Prostate gland (tissue), 2 donors: Measurements from ENCODE around the gene SUMF1. TPM values are rescaled to one million over a fixed set of nuclear protein-coding genes. Genes with fewer than 3 reads are reported as not detected.

ENCODE experiments used
- DNase-seq: peaks from one replicate; pipeline ENCODE4 v3.0.0-alpha.2; 2019; ENCODE audit warnings: low spot score
- H3K27ac ChIP-seq, 2 donors: fragments of 200-600 bp; sonication (generic); 2 replicates each; pipeline ENCODE4 v1.5.1; 2017 to 2019
- H3K27me3 ChIP-seq: fragments of 200-600 bp; sonication (generic); replicated peaks from 2 replicates; pipeline ENCODE4 v1.5.1; 2019; ENCODE audit not compliant: insufficient read depth
- H3K36me3 ChIP-seq, 2 donors: fragments of 200-600 bp; sonication (generic); 1 replicate in 1 of 2; 2 replicates in 1 of 2; pipeline versions ENCODE4 v1.5.1 to v1.8.1; 2017 to 2019
- H3K4me1 ChIP-seq: fragments of 200-600 bp; sonication (generic); replicated peaks from 2 replicates; pipeline ENCODE4 v1.5.1; 2019
- H3K4me3 ChIP-seq, 2 donors: fragments of 200-600 bp; sonication (generic); 2 replicates each; pipeline ENCODE4 v1.5.1; 2017 to 2019
- H3K9me3 ChIP-seq: fragments of 200-600 bp; sonication (generic); 2 replicates; pipeline ENCODE4 v1.5.1; 2017
- POLR2A ChIP-seq: fragments of 450-650 bp; IDR thresholded peaks from one replicate; pipeline ENCODE4 v1.6.1; 2016; ENCODE audit warnings: antibody characterized with exemption, mild to moderate bottlenecking
- POLR2AphosphoS5 ChIP-seq: sonication (generic); formaldehyde crosslinking; IDR thresholded peaks from one replicate; pipeline ENCODE4 v1.6.1; 2017; ENCODE audit warnings: antibody characterized with exemption
- WGBS: methylation state at CpG from one replicate; pipeline ENCODE4 v1.1.5; 2018; 5-methylcytosine and 5-hydroxymethylcytosine counted together
- intact Hi-C: fragments of 100-400 bp; cut with DNase I; formaldehyde crosslinking; loops from one replicate; pipeline ENCODE4 v1.14.2; 2022
- total RNA-seq, 2 donors: library from RNA; depleted of rRNA; stranded (reverse); fragments of >200 nt; gene quantifications; one replicate each; pipeline ENCODE4 v1.1.0, GENCODE V29; 2016
- TF ChIP-seq, protein P1 (sequence below), 4 experiments: fragments of 200-600 bp in 2 of 4; fragments of 450-650 bp in 2 of 4; sonication (generic) in 2 of 4; IDR thresholded peaks; 1 replicate in 3 of 4; 2 replicates in 1 of 4; pipeline ENCODE4 v1.5.1; 2016 to 2019; ENCODE audit warnings: antibody characterized with exemption in 4 of 4, mild to moderate bottlenecking in 2 of 4, moderate library complexity in 2 of 4

Gene SUMF1
- total RNA-seq, 2 donors from 2014 or later: 58.5 to 59.1 TPM

DNA sequence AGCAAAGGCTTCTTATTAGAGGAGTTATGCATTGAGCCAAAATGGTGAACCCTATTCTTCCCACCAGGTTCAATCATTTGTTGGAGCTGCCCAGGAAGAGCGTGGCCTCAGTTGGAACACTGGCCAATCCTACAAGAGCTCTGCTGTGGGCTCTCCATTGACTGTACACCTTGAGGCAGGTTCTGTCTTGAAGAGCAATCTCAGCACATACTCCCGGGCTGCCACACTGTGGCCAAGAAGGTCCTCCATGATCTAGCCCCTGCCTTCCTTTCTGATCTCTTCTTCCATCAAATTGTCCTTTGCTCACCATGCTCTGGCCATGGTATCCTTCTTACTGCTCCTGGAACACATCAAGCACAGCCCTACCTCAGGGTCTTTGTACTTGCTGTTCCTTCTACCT, 5.7 kb upstream of the SUMF1 start:
- H3K9me3 ChIP-seq: no peaks in the 10 kb centered on the region
- H3K4me3 ChIP-seq: no peak overlapping the region
- DNase-seq: no peak
- H3K27ac ChIP-seq: no peak overlapping the region
- H3K27me3 ChIP-seq: no peaks in the 10 kb centered on the region
- H3K36me3 ChIP-seq: no peaks in the 10 kb centered on the region
- H3K4me1 ChIP-seq: no peaks in the 10 kb centered on the region
- TF ChIP-seq, protein P1, sequence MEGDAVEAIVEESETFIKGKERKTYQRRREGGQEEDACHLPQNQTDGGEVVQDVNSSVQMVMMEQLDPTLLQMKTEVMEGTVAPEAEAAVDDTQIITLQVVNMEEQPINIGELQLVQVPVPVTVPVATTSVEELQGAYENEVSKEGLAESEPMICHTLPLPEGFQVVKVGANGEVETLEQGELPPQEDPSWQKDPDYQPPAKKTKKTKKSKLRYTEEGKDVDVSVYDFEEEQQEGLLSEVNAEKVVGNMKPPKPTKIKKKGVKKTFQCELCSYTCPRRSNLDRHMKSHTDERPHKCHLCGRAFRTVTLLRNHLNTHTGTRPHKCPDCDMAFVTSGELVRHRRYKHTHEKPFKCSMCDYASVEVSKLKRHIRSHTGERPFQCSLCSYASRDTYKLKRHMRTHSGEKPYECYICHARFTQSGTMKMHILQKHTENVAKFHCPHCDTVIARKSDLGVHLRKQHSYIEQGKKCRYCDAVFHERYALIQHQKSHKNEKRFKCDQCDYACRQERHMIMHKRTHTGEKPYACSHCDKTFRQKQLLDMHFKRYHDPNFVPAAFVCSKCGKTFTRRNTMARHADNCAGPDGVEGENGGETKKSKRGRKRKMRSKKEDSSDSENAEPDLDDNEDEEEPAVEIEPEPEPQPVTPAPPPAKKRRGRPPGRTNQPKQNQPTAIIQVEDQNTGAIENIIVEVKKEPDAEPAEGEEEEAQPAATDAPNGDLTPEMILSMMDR (IDR thresholded peaks at IDR 0.05): no peak
- no peak for TF ChIP-seq POLR2AphosphoS5
- no peak for TF ChIP-seq POLR2A
- intact Hi-C loops: no loop called here
- 100% methylated on average over 2 of the region's 2 CpGs for WGBS

DNA sequence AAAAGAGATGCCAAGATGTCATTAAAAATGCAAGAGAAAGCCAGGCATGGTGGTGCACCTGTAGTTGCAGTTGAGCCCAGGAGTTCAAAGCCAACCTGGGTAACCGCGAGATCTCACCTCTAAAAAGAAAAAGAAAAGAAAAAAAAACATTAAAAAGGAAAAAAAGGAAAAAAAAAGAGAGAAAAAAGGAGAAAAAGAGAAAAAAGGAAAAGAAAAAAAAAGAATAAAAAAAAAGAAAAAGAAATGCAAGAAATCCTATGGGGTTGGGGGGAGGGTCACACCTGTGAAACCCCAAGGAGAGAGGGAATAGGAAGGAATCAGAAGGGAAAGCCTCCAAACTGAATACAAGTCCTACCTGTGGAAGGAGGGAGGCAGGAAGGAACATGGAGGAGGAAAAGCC, 5.2 kb upstream of the SUMF1 start:
- 92% methylated on average over 2 of the region's 2 CpGs for WGBS
- H3K4me3 ChIP-seq: no peak overlapping the region
- no peaks in the 10 kb centered on the region for H3K9me3 ChIP-seq
- intact Hi-C loops: no loop called here
- no peaks in the 10 kb centered on the region for H3K4me1 ChIP-seq
- TF ChIP-seq POLR2A: no peak
- TF ChIP-seq, protein P1 (IDR thresholded peaks at IDR 0.05): no peak
- no peak for TF ChIP-seq POLR2AphosphoS5
- no peak overlapping the region for H3K27ac ChIP-seq
- H3K36me3 ChIP-seq: no peaks in the 10 kb centered on the region
- no peak for DNase-seq
- no peaks in the 10 kb centered on the region for H3K27me3 ChIP-seq

DNA sequence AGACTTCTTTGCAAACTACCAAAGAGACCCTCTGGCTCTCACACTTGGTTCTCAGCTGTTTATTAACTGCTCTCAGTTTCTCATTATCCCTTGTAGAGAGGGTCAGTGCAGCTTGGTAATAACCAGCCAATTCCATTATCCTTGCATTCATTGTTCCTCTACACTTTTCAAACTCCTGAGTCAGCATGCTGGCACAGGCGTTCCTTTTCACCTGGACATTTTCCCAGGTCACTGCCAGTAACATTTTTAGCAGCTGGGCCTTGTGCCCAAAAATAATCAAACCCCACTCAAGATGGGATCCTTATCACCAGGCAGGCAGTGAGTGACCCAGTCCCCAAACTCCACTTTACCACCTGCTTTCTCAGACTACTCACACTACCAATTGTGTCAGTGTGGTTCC, 4.8 kb upstream of the SUMF1 start:
- WGBS: 22% methylated on average over 1 of the region's 1 CpG
- no peak for TF ChIP-seq POLR2AphosphoS5
- no peak for TF ChIP-seq POLR2A
- TF ChIP-seq, protein P1 (IDR thresholded peaks at IDR 0.05): no peak
- no peak overlapping the region for H3K27ac ChIP-seq
- H3K4me3 ChIP-seq: no peak overlapping the region
- no peaks in the 10 kb centered on the region for H3K9me3 ChIP-seq
- no peaks in the 10 kb centered on the region for H3K36me3 ChIP-seq
- no peak for DNase-seq
- intact Hi-C loops: no loop called here
- H3K27me3 ChIP-seq: no peaks in the 10 kb centered on the region
- H3K4me1 ChIP-seq: no peaks in the 10 kb centered on the region

DNA sequence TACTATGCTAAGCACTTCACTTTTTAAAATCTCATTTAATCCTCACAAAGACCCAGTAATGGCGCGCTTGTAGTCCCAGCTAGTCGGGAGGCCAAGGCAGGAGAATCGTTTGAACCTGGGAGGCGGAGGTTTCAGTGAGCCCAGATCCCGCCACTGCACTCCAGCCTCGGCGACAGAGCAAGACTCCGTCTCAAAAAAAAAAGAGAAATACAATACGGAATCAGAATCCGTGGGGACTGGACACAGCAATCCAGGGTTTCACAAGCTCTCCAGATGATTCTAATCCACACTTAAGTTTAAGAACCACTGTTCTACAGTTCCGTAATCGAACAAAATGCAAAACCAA, 426 bp upstream of the SUMF1 start:
- Histone ChIP-seq H3K36me3 (no peaks in the 10 kb centered on the region), H3K4me1 (no peaks in the 10 kb centered on the region), H3K4me3 (peak overlapping the region; percentile 85 to 88), H3K9me3 (no peaks in the 10 kb centered on the region), H3K27me3 (no peaks in the 10 kb centered on the region), H3K27ac (peak overlapping the region; percentile 79)
- TF ChIP-seq, protein P1 (IDR thresholded peaks at IDR 0.05): no peak
- TF ChIP-seq POLR2AphosphoS5 (no peak), POLR2A (no peak)
- WGBS: 74% methylated on average over 13 of the region's 13 CpGs
- DNase-seq: no peak
- intact Hi-C loops: no loop called here

DNA sequence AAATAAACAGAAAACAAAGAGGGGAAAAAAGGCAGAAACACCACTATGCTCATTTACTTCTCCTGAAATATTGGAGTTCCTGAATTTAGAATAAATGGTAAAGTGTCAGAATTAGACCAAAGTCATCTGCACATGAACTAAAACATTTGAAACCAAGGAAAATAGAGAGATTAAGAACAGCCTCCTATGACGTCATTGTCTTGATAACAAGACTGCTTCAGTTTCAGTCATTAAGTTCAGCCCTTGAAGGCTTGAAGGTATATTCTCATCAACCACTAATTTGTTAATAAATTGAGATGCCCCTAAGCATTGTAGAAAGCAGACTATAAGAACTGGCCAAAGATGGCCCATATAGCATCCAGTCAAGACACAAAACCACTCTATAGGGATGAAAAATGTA, 2.5 kb downstream of the SUMF1 start:
- no peak overlapping the region for H3K4me3 ChIP-seq
- intact Hi-C loops: no loop called here
- 70% methylated on average over 1 of the region's 1 CpG for WGBS

More for the DNA sequence above, 2.5 kb downstream of the SUMF1 start:
- no peaks in the 10 kb centered on the region for H3K27me3 ChIP-seq
- TF ChIP-seq, protein P1 (IDR thresholded peaks at IDR 0.05): no peak
- TF ChIP-seq POLR2A: no peak
- no peak for TF ChIP-seq POLR2AphosphoS5
- no peaks in the 10 kb centered on the region for H3K36me3 ChIP-seq
- H3K27ac ChIP-seq: no peak overlapping the region
- no peaks in the 10 kb centered on the region for H3K9me3 ChIP-seq
- H3K4me1 ChIP-seq: no peaks in the 10 kb centered on the region
- DNase-seq: no peak
